ENCODE data around the gene ATRN. TPM values are rescaled to one million over a fixed set of nuclear protein-coding genes. Genes with fewer than 3 reads are reported as not detected.

ATRN gene
- total and polyA plus RNA-seq, 2 donors from 2014 or later, result 15.7 to 48.1 TPM

- Histone ChIP-seq H3K27me3 (ENCODE audit: control insufficient read depth, insufficient read depth, low read length) (no peaks in the 10 kb centered on the region), H3K9ac (ENCODE audit: low read length in 3 of 3) (no peak overlapping the region), H3K4me3 (ENCODE audit: low read length in 3 of 3) (no peak overlapping the region), H3K27ac (ENCODE audit: low read depth in 2 of 2, low read length in 2 of 2) (no peak overlapping the region), H3K36me3 (ENCODE audit: control insufficient read depth in 2 of 3, insufficient read depth in 3 of 3, low read length in 3 of 3) (peaks cover 2 to 14% (median 2%) of the 10 kb centered on the region in 3 donors), H3K9me3 (ENCODE audit: control insufficient read depth in 2 of 3, insufficient read depth in 1 of 3, low read length in 3 of 3) (no peaks in the 10 kb centered on the region), H3K4me1 (ENCODE audit: control insufficient read depth in 2 of 3, insufficient read depth in 2 of 3, low read depth in 1 of 3, low read length in 3 of 3) (no peaks in the 10 kb centered on the region)
- no peak for FAIRE-seq
- intact Hi-C loops (cut with DNase I), result no loop called here
- no peak for TF ChIP-seq CTCF (IDR thresholded peaks at IDR 0.05; ENCODE audit: borderline replicate concordance, extremely low read depth, insufficient read depth)
- no peak for DNase-seq
Observed at GRCh38 chr20:3545401-3545925, 74.6 kb downstream of the ATRN start.

GRCh38 chr20:3547906-3548305 is 77.1 kb downstream of the ATRN start:
- Histone ChIP-seq H3K27ac (ENCODE audit: low read depth in 2 of 2, low read length in 2 of 2) (no peak overlapping the region), H3K9me3 (ENCODE audit: control insufficient read depth in 2 of 3, insufficient read depth in 1 of 3, low read length in 3 of 3) (no peaks in the 10 kb centered on the region), H3K4me3 (ENCODE audit: low read length in 3 of 3) (no peak overlapping the region), H3K36me3 (ENCODE audit: control insufficient read depth in 2 of 3, insufficient read depth in 3 of 3, low read length in 3 of 3) (peaks cover under 1 to 17% (median 2%) of the 10 kb centered on the region in 3 donors), H3K4me1 (ENCODE audit: control insufficient read depth in 2 of 3, insufficient read depth in 2 of 3, low read depth in 1 of 3, low read length in 3 of 3) (no peaks in the 10 kb centered on the region), H3K27me3 (ENCODE audit: control insufficient read depth, insufficient read depth, low read length) (no peaks in the 10 kb centered on the region), H3K9ac (ENCODE audit: low read length in 3 of 3) (no peak overlapping the region)
- DNase-seq (no peak), FAIRE-seq (no peak)
- TF ChIP-seq CTCF (IDR thresholded peaks at IDR 0.05; ENCODE audit: borderline replicate concordance, extremely low read depth, insufficient read depth), result no peak
- intact Hi-C loops (cut with DNase I), result no loop called here

GRCh38 chr20:3550837-3551236 is 80.0 kb downstream of the ATRN start:
- intact Hi-C loops (cut with DNase I), result no loop called here
- Histone ChIP-seq H3K4me1 (ENCODE audit: control insufficient read depth in 2 of 3, insufficient read depth in 2 of 3, low read depth in 1 of 3, low read length in 3 of 3) (no peaks in the 10 kb centered on the region), H3K27me3 (ENCODE audit: control insufficient read depth, insufficient read depth, low read length) (no peaks in the 10 kb centered on the region), H3K9me3 (ENCODE audit: control insufficient read depth in 2 of 3, insufficient read depth in 1 of 3, low read length in 3 of 3) (no peaks in the 10 kb centered on the region), H3K4me3 (ENCODE audit: low read length in 3 of 3) (no peak overlapping the region), H3K9ac (ENCODE audit: low read length in 3 of 3) (no peak overlapping the region), H3K36me3 (ENCODE audit: control insufficient read depth in 2 of 3, insufficient read depth in 3 of 3, low read length in 3 of 3) (peaks cover 0 to 16% (median 2%) of the 10 kb centered on the region in 3 donors), H3K27ac (ENCODE audit: low read depth in 2 of 2, low read length in 2 of 2) (no peak overlapping the region)
- no peak for TF ChIP-seq CTCF (IDR thresholded peaks at IDR 0.05; ENCODE audit: borderline replicate concordance, extremely low read depth, insufficient read depth)
- FAIRE-seq (no peak), DNase-seq (no peak)
